ENCODE results near the gene KLHL5. TPM values are rescaled to one million over a fixed set of nuclear protein-coding genes. Genes with fewer than 3 reads are reported as not detected.
A peak's percentile ranks its signal among the peaks of the same experiment; 100 is the strongest.

The KLHL5 gene
- total RNA-seq, 6 experiments from 2014 or later, result 48.0 to 59.3 (median 50.6) TPM

DNA sequence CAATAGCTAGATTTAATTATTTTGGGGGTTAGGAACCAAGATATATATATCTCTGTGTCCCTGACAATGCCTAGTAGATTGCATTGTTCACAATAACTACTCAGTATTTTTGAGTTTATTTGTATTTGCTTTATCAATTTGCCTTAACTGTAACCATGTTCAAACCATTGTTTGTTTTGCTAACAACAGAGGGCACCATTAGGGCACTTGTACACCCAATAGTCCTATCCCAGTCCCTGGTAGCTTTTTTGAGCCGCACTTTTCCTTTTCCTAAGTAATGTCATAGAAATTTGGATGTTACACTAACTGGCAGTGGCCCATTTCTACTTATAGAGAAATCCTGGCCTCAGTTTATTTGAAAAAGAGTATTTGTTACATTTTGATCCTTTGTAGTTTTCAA, 575 bp upstream of the KLHL5 start:
- no peak overlapping the region for H3K4me3 Mint-ChIP-seq
- H3K9me3 Mint-ChIP-seq, result no peaks in the 10 kb centered on the region
- H3K27ac Mint-ChIP-seq, result no peak overlapping the region
- TF ChIP-seq CTCF (IDR thresholded peaks at IDR 0.05), result peak; percentile 15; the same call in 1 of the 2 replicates
- DNase-seq, result no peak
- H3K4me1 Mint-ChIP-seq (ENCODE audit: low read depth), result peaks cover 23% of the 10 kb centered on the region
- no peaks in the 10 kb centered on the region for H3K27me3 Mint-ChIP-seq (ENCODE audit: insufficient read depth)
- H3K36me3 Mint-ChIP-seq (ENCODE audit: low read depth), result no peaks in the 10 kb centered on the region

- Mint-ChIP-seq H3K27ac (peak overlapping the region; percentile 12), H3K4me1 (ENCODE audit: low read depth) (peaks cover 31% of the 10 kb centered on the region), H3K36me3 (ENCODE audit: low read depth) (no peaks in the 10 kb centered on the region), H3K27me3 (ENCODE audit: insufficient read depth) (no peaks in the 10 kb centered on the region; the same call in 1 of the 2 replicates), H3K9me3 (no peaks in the 10 kb centered on the region), H3K4me3 (peak overlapping the region; percentile 33; the same call in 1 of the 2 replicates)
- no peak for TF ChIP-seq CTCF (IDR thresholded peaks at IDR 0.05)
- no peak for DNase-seq
These were observed 702 bp downstream of the KLHL5 start for GRCh38 chr4:39062770-39063097.

- Mint-ChIP-seq H3K9me3 (no peaks in the 10 kb centered on the region), H3K36me3 (ENCODE audit: low read depth) (no peaks in the 10 kb centered on the region), H3K4me3 (no peak overlapping the region), H3K4me1 (ENCODE audit: low read depth) (peaks cover 36% of the 10 kb centered on the region), H3K27ac (no peak overlapping the region), H3K27me3 (ENCODE audit: insufficient read depth) (no peaks in the 10 kb centered on the region; the same call in 1 of the 2 replicates)
- DNase-seq, result no peak
- TF ChIP-seq CTCF (IDR thresholded peaks at IDR 0.05), result no peak
These were observed 1.4 kb downstream of the KLHL5 start for GRCh38 chr4:39063430-39063829.

DNA sequence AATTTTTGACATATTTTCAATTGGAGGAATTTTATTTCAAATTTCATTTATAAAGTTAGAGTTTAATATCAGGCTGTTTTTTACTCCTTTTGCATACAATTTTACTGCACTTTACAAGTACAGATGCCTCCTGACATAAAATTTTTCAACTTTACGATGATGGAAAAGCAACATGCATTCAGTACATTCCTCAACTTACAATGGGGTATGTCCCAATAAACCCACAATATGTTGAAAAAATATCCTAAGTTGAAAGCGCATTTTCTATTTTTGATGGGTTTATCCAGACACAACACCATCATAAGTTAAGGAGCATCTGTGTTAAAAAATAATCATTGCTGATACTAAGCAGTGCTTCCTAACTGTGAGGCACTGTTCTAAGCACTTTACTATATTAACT, 4.3 kb downstream of the KLHL5 start:
- Mint-ChIP-seq H3K4me1 (ENCODE audit: low read depth) (peaks cover 36% of the 10 kb centered on the region), H3K36me3 (ENCODE audit: low read depth) (no peaks in the 10 kb centered on the region; the same call in 1 of the 2 replicates), H3K27ac (no peak overlapping the region), H3K4me3 (no peak overlapping the region), H3K9me3 (no peaks in the 10 kb centered on the region), H3K27me3 (ENCODE audit: insufficient read depth) (no peaks in the 10 kb centered on the region; the same call in 1 of the 2 replicates)
- TF ChIP-seq CTCF (IDR thresholded peaks at IDR 0.05), result no peak
- no peak for DNase-seq

DNA sequence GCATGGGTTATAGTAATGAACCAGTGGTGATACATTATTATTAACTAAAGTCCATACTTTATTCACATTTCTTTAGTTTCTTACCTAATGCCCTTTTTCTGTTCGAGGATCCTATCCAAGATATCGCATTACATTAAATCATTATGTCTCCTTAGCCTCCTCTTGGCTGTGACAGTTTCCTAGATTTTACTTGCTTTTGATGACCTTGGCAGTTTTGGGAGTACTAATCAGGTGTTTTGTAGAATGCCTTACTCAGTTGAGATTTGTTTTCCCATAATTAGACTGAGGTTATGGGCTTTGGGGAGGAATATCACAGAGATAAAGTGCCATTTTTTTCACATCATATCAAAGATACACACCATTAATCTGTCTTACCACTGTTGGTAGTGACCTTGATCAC, 5.0 kb downstream of the KLHL5 start:
- H3K4me1 Mint-ChIP-seq (ENCODE audit: low read depth), result peaks cover 30% of the 10 kb centered on the region
- TF ChIP-seq CTCF (IDR thresholded peaks at IDR 0.05), result no peak
- H3K27ac Mint-ChIP-seq, result no peak overlapping the region
- H3K9me3 Mint-ChIP-seq, result no peaks in the 10 kb centered on the region
- no peaks in the 10 kb centered on the region; the same call in 1 of the 2 replicates for H3K27me3 Mint-ChIP-seq (ENCODE audit: insufficient read depth)
- H3K4me3 Mint-ChIP-seq, result no peak overlapping the region
- no peak for DNase-seq
- no peaks in the 10 kb centered on the region; the same call in 1 of the 2 replicates for H3K36me3 Mint-ChIP-seq (ENCODE audit: low read depth)

DNA sequence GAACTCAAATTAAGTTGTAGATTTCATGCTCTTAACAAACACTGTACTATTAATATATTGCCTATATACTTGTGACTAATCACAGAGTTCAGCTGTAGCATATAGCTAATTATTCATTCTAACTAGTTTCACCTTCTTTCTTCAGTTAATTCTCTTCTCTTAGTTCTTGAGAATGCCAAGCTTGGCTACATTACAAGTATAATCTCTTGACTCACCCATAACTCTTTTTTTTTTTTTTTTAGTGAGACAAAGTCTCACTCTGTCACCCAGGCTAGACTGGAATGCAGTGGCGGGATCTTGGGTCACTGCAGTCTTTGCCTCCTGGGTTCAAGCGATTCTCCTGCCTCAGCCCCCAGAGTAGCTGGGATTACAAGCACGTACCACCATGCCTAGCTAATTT, 5.4 kb downstream of the KLHL5 start:
- Mint-ChIP-seq H3K27ac (no peak overlapping the region), H3K4me1 (ENCODE audit: low read depth) (peaks cover 26% of the 10 kb centered on the region), H3K4me3 (no peak overlapping the region), H3K36me3 (ENCODE audit: low read depth) (no peaks in the 10 kb centered on the region; the same call in 1 of the 2 replicates), H3K27me3 (ENCODE audit: insufficient read depth) (no peaks in the 10 kb centered on the region; the same call in 1 of the 2 replicates), H3K9me3 (no peaks in the 10 kb centered on the region)
- TF ChIP-seq CTCF (IDR thresholded peaks at IDR 0.05), result no peak
- no peak for DNase-seq

All from HFFc6 (cell line).